Activated CD4-positive, alpha-beta T cell treated with anti-CD3 and anti-CD28 coated beads, Interleukin-2, Interleukin-6, amounts not matched to agents 100 ng/mL and 50 ng/mL, durations not matched to agents 16 hours and 8 hours (primary cell): Measurements from ENCODE around the gene DSCAM.
"Not testable (repeated sequence)": the region's sequence is repeated elsewhere in the genome, so short reads cannot be mapped to it uniquely, and the experiment has no call there.

ENCODE experiments used
- DNase-seq: peaks from one replicate; pipeline ENCODE4 v3.0.0-alpha.2; 2020

DSCAM gene

DNA sequence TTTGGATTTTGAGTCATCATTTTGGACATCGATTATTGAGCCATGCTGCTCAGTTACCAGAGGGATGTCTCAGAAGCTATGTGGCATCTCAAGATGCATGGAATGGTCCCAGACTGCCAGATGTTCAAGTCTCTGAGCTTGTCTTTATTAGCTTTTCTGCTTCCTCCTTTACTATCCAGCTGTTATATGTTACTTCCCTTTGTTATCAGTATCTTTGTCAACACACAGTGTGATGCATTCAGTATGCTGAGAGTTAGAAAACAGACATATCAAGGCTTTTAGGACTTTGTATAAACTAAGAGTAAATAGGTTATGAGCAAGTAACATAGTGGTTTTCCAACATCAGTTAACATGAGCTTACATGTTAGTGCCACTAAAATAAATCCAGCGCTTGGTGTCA, 474.5 kb downstream of the DSCAM start:
- no peak for DNase-seq

DNA sequence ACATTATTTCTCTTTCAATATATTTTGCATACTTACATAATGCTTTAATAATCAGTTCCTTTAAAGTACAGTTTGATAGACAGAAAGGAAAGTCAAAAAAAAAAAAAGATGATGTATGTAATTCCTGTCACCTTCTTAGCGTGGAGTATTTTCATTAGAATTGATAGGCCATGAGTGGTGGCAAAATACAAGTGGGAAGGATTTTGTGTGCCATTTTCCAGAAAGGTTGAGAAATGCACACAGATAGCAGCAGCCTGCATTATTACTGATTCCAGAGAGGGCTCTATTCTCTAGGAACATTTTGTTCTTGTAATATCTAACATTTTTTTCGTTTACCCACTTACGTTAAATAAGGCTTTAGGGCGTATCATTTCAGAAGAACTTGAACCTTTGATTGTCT, 475.6 kb downstream of the DSCAM start:
- DNase-seq: no peak

DNA sequence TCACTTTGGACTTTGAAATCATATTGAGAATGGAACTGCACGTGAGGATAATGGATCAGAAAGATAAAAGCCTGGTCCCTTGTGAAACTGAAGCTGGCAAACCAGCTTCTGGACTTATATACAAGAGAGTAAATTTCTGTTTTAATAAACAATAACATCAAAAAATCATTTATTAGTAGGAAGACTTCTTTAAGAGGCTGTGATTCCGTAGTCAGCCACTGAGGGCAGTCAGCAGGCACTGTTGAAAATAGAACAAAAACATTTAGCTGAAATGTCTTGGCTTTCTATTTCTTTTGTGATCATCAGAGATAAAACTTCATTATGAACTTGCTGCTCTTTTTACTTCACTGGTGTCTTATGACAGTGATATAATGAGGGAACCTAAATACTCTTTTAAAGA, 490.3 kb downstream of the DSCAM start:
- DNase-seq: no peak

DNA sequence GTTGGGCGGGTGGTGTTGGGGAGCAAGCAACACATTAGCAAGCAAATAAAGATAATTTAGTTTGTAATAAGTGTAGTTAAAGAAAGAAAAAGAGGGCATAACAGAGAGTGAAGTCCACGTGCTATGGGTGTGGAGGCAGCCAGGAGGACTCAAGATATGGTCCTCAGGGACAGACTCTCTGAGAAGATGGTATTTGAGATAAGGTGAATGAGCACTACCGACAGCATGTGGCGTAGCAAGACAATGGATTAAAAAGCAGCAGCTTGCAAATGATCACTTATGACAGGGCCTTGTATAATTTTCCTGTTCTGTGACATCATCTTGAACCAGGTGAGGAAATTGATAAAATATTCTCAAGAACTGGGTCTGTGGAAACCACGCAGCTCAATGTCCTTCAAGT, 491.9 kb downstream of the DSCAM start:
- no peak for DNase-seq

DNA sequence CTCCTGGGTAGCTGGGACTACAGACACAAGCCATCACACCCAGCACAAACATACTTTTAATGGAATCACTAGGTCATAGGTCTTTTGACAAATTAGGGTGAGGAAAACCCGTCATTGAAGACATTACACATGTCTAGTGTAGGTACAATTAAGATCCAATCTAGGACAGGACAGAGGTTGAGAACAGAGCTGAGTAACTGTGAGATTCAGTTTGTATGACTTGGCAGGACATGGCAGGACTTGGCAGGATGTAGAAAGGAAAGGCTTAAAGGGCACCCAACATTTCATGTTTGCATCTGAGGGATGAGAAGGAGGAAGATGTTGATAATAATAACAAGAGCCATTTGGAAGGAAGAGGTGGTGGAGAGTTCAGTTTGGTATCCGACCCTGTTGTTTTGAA, 496.0 kb downstream of the DSCAM start:
- DNase-seq: no peak

DNA sequence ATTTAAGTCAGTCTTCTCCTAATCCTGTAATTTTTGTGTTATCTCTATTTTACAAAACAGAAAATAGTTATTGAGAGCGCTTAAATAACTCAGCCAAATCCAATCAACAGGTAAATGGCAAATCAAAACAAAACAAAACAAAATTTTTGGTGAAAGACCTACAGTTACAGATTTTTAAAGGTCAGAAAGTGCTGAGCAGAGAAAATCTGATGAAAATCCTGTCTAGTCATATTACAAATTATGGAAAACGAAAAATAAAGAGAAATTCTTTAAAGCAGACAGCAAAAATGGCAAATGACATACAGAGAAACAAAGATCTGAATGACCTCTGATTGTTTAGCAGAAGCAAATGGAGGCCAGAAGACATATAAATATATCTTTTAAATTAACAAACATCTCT, 497.4 kb downstream of the DSCAM start:
- no peak for DNase-seq

DNA sequence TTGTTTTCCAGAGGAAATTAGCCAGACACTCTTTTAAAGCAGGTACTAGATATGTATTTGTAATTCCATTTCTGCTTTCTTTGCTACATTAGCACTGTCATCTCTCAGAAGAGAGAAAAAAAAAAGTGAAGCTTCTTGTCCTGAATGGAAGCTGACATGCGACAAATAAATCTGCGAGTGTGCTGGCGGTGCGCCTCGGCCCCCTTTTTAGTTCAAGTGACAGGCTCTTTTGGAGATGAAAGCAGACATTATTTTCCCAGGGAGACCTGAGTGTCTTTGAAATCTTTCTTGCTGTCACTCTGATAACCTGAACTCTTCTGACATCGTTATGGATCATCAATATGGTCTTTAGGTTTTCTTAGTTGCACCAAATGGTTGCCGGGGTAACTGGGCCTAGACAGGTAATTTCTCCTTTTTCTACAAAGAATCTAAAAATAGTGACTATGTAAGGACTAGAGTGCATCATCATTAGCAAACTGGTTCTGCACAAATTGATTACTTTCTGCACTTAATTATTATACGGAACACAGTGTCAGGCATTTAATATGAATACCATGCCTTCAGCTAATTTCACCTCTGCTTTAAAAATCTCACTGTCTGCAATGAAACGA, 501.1 kb downstream of the DSCAM start:
- DNase-seq: no peak

DNA sequence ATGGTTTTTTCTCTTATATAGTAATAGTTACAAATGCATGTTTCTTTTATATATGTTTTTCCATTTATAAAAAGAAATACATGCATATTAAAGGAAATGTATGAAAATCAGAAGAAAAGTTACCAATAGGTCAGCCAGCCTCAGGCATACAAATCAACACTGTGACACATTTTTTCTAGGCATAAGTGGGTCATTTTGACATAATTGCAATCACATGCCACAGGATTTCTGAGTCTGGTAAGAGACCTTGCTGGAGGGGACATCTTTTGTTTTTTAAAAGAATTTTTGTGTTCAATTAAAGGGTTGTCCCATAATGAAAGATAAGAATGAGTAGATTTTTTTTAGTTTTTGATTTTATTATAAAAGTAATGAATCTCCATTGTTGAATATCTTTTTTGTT, 506.6 kb downstream of the DSCAM start:
- no peak for DNase-seq

DNA sequence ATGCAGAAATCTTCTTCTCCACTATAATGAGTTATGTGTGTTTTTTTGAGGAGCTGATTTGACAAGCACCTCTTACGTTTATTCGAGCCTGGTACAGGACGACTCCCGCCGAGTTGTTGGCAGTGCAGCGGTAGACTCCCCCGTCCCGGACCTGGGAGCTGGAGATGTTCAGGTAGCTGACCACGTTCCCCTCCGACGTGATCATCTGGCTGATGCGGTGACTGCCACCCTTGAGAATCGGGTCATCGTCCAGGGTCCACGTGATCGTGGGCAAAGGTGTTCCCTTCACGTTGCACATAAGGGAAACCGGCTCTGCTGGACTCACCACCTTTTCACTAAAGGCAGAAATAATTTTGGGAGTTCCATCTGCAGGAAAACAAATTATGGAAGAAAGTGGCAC, 507.9 kb downstream of the DSCAM start:
- no peak for DNase-seq

DNA sequence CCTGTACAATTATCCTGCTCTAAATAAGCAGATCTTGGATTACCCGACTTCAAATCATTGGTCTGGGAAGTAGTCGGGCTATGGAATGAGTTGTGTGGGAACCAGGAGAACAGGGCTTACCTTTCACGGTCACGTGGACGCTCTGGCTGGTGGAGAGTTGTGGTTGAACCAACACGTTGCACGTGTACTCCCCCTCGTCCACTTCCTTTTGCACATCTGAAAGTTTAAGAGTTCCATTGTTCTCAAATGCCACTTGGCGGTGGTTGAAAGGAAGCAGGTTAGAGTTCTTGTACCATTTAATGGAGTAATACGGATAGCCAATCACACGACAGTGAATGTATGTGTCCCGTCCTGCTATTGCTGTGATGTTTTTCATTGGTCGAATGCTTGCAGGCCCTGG, 509.0 kb downstream of the DSCAM start:
- no peak for DNase-seq

DNA sequence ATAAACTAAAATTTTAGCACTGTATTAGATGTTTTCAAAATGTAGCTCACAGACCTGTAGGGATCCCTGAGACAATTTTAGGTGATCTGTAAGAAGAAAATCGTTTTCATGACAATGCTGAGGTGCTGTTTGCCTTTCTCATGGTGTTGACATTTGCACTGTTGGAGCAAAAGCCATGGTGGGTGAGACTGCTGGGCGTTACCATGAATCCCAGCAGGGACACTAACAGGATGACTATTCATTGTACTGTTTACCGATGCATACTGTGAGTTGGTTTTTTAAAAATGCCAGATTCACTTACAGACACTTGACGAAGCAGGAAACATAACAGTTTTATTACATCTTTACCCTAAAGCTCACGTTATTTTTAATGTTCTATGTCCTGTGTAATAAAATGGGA, 511.3 kb downstream of the DSCAM start:
- DNase-seq: no peak

DNA sequence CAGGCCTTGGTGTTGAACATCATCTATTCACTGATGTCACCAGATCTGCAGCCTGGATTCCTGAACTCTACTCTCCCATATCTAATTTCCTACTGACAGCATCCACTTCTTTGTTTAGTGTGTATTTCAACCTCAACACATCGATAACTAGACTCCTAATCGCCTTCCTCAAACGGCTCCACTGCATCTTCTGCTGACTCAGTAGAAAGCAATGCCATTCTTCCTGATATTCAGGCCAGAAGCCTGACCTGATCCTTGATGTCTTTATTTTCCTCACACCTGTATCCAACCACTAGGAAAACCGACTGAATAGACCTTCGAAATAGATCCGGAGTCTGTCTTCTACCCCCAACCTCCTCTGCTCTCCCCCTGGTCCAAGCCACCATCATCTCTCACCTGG, 512.8 kb downstream of the DSCAM start:
- DNase-seq: no peak

DNA sequence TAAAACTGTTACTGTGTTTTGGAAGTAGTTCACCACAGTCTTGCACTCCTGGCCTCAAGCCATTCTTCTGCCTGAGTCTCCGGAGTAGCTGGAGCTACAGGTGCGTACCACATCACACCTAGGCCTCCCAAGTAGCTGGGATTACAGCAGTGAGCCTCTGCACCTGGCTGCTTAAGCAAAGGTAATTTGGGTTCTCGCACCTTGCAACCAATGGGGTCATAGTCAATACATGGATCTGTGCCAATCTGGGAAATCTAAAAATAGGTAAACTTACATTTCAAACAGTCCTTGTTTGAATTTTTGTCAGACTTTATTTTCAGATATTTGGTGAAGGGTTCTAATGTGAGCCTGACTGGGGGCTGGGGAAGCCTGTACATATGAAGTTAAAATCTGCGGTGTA, 513.2 kb downstream of the DSCAM start:
- DNase-seq: no peak

DNA sequence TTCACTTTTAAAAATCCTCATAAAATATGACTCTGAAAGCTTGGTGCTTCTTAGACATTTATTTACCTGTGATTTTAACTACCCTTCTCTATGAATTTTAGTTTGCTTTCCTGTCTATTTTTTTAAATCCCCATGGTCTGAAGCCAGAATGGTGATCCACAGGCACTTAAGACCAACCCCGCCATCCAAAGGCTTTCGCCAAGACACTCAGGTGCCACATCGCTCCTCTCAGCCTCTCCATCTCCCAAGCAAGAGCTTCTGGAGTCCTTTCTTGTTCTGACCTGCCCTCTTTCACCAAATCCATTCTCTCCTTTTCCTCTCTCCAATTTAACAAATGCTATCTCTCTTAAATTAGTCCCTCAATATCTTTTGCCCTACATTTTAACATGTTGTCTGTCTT, 515.2 kb downstream of the DSCAM start:
- DNase-seq: no peak

DNA sequence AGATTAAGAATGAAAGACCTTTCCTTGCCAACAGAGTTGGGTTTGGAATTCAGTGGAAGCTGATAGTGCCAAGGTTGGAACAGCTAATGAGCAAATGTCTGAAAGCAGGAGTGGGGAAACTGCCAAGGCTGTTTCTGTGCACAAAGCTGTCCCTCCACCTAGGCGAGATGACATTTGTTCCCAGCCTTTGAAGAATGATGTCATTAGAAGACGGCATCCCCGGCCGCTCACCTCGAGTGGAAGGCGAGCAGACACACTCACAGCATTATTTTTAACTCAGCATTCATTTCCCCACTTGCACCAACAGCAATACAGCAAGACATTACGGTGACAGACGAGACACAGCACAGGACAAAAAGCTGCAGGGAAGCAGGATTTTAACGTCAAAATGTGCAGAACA, 515.8 kb downstream of the DSCAM start:
- no peak for DNase-seq

DNA sequence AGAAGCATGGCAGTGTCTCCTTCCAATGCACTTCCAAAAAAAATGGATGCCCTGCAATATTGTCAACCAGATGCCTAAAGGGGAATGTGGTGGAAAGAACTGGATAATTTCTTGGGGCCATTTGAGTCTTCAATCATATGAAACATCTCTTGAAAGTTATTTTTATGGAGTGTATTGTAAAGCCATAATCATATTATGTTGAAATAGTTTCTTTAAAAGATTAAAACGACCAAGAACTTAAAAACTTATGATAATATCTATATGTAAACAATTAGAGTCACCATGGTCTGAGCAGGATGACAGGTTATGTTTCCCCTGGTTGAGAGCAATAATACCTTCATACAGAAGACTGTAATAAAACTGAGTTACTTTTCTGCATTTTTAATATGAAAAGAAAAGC, 522.6 kb downstream of the DSCAM start:
- no peak for DNase-seq

DNA sequence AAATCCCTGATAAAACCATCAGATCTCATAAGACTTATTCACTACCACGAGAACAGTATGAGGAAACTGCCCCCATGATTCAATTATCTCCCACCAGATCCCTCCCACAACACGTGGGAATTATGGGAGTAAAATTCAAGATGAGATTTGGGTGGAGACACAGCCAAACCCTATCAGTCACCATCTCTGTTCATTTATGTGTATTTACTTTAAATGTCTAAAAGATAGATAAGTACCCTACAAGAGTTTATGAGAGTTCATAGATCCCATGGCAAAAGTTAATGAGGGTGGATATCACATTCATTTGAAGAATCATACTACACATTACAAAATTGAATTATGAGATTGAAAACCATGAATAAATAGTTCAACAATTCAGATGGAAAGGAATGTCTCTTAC, 526.2 kb downstream of the DSCAM start:
- not testable (repeated sequence) for DNase-seq

DNA sequence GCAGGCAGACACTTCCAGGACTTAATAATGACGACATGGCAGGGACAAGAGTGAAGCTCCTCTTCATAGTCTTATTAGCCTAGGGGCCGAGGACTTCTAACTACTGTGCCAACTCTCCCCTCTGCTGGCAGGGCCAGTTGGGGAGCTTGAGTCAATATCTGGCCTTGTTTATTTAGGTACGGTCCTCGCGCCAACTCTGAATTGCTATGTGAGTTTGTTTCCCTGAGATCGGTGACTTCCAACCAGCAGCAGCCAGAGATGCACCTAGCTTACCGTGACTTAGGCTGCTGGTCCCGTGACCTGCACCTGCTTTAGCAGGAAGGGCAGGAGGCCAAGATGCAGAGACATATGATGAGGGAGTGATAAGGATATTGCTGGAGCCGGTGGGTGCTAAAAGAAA, 528.6 kb downstream of the DSCAM start:
- DNase-seq: no peak

DNA sequence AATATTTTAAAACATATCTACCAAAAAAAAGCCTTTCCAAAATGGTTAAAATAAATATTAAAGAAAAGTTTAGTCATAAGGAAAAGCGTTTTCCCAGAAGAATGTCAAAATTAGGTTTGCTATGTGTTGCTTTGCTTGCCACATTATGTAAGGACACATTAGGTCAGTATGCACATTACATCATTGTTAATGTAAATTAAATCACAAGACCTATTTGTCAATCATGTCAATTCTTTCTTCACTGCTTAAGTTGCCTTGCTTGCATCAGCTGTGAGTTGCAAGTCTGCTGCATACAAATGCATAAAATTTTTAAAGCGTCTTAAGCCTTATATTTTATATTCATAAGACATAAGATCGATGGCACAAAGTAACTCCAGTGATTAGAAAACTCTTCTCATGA, 530.9 kb downstream of the DSCAM start:
- no peak for DNase-seq

DNA sequence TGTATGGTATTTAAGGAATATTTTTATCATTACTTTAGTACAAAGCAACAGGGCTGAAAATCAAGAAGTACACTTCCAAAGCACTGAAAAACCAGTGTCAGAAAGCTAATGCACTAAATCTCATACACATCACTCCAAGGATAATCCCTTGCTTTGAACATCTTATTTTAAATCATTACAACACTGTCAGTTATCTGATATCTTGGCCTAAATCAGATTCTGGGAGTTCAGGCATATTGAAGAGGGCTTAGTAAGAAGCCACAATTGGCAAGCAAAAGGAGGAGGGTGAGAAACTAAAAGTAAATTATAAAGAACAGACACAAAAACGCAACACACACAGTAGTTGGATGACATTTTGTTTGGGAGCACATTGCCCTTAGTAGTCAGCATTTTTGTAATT, 531.3 kb downstream of the DSCAM start:
- DNase-seq: no peak

DNA sequence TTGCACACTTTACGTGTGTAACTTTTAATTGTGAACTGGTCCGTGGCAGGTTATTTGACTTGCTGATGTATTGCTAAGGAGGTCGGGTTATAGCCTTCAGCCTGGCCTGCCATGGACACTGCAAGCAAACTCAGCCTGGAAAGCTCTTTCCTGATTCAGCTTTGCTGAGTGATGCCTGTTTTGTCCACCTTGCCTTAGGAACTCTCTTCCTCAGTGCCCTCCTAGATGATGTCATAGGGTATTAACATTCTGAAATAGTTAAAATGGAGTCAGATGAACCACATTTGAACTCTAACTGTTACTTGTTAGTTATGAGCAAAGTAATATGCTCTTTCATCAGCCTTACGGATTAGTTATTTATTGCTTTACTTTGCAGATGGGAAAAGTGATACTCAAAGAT, 533.7 kb downstream of the DSCAM start:
- DNase-seq: no peak

DNA sequence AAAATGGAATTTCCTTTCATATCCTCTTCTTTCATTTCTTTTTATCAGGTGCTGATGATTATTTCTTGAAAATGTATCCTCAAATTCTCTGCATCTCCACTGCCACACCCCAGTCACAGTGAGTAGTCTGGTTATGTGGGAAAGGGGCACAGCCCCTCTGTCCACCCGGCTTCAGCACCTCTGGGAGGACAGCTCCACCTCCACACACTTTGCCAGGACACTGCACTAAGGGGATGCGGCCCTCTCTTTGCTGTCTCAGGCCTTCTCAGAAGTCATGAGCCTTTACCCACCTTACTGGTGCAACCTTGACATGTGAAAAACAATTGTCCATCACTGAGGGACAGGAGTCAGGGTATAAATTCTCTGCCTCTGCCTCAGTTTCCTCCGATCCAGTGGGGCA, 546.7 kb downstream of the DSCAM start:
- DNase-seq: no peak

DNA sequence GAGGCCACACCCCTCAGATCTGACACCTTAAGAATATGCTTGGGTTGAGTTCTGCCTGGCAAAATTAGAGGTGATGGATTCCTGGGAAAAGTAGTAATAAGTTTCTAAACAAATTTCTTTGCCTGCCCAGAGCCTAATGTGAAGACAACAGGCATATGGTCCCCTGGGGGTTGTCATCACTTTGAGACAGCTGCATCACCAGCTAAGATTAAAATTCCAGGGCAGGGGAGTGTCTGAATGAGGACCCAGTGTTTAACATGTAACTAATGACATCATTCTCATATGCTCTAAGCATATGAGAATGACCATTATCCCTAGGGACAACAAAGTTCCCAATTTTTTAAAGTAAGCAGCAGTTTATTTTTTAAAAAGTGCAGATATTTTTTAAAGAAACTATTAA, 547.5 kb downstream of the DSCAM start:
- DNase-seq: no peak

DNA sequence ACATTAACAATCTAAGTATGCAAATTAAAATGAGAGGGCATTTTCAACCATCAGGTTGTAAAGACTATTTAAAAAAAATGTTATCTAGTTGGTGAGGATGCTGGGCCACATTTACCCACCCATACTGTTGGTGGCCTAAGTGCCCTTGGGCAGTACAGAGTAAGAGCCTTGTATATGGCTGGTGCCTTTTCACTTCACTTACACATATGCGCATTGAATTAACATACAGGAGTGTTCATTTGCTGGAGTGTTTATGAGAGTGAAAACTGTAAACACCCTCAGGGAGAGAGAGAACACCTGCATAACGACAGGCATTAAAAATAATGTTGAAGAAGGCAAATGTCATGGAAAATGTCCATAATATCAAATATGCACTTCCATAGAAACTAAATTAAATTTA, 552.6 kb downstream of the DSCAM start:
- DNase-seq: no peak

DNA sequence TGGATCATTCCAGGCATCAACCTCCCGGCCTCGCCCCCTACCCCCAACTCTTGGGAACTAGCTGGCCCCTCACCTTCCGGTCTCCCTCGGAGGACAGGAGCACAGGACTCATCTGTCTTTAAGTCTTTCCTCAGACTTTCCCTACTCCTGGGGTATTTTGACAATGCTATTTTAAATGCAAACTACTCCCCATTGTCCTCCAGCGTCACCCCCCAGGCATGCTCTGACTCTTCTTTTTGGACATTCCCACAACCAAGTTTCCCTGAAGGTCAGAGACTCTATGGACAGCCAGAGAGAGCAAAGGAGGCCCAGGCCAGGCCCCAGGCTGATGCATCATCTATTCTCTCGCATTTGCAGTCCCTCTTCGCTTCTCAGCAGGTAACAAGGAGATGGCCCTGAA, 555.4 kb downstream of the DSCAM start:
- DNase-seq: no peak

DNA sequence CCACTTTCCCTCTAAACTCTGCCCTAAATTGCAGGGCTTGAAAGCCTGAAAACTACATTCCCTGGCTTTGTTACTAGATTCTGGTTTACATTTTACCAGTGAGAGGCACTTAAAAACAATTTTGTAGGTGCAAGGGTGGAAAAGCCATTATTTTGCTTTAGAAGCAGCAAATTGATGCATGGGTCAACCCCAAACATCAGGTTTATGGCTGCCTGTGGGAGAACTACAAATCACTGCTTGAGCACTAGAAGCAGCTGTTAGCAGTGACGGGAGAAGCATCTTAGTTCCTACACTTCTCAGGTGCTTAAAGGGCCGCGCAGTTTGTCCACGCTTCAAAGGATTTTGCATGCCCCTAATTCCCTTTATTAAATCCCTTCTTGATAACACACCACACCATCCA, 562.5 kb downstream of the DSCAM start:
- DNase-seq: no peak
